Naive thymus-derived CD4-positive, alpha-beta T cell (primary cell): ENCODE data around the gene CELA3B. TPM values are rescaled to one million over a fixed set of nuclear protein-coding genes. Genes with fewer than 3 reads are reported as not detected.
A peak's percentile ranks its signal among the peaks of the same experiment; 100 is the strongest.
"Not testable (repeated sequence)": the region's sequence is repeated elsewhere in the genome, so short reads cannot be mapped to it uniquely, and the experiment has no call there.

Source experiments
- ATAC-seq: fragments of 150-1000 bp; cut with Tn5 transposase; 2 replicates; pipeline ENCODE4 v1.10.0; 2021; ENCODE audit warnings: mild to moderate bottlenecking, moderate library complexity
- CTCF ChIA-PET: fragments of 350-600 bp; sonication (Branson Sonifier 250); formaldehyde crosslinking; loops from one replicate; lab custom pipeline; 2021; ENCODE audit warnings: antibody characterized with exemption; lab: Charles Lee
- POLR2A ChIA-PET: fragments of 350-600 bp; sonication (Branson Sonifier 250); formaldehyde crosslinking; loops from one replicate; lab custom pipeline; 2021; ENCODE audit warnings: antibody characterized with exemption, inconsistent platforms; lab: Charles Lee
- DNase-seq, 9 donors: peaks; one replicate each; pipeline versions ENCODE4 v3.0.0 to v3.0.0-alpha.2; 2020 to 2022; ENCODE audit warnings: mixed read lengths in 1 of 9
- H3K27ac ChIP-seq: one replicate; pipeline ENCODE4 v1.7.0; 2013; ENCODE audit warnings: mild to moderate bottlenecking, low read depth, low read length, moderate library complexity
- H3K27me3 ChIP-seq, 2 donors: one replicate each; pipeline ENCODE4 v1.7.0; 2013; ENCODE audit warnings: low read length in 2 of 2, mild to moderate bottlenecking in 2 of 2, moderate library complexity in 2 of 2; ENCODE audit not compliant: control insufficient read depth in 2 of 2, insufficient read depth in 2 of 2
- H3K36me3 ChIP-seq, 3 experiments: 1 replicate in 2 of 3; 2 replicates in 1 of 3; pipeline ENCODE4 v1.7.0; 2013; ENCODE audit warnings: low read length in 3 of 3, mild to moderate bottlenecking in 3 of 3, moderate library complexity in 1 of 3; ENCODE audit not compliant: insufficient read depth in 3 of 3, control insufficient read depth in 2 of 3
- H3K4me1 ChIP-seq, 2 donors: one replicate each; pipeline ENCODE4 v1.7.0; 2013; ENCODE audit warnings: low read length in 2 of 2, mild to moderate bottlenecking in 2 of 2, moderate library complexity in 1 of 2; ENCODE audit not compliant: control insufficient read depth in 2 of 2, insufficient read depth in 2 of 2
- H3K4me3 ChIP-seq: 2 replicates; pipeline ENCODE4 v1.7.0; 2013; ENCODE audit warnings: mild to moderate bottlenecking, low read length
- H3K9me3 ChIP-seq, 3 experiments: 1 replicate in 2 of 3; 2 replicates in 1 of 3; pipeline ENCODE4 v1.7.0; 2013; ENCODE audit warnings: low read length in 3 of 3; ENCODE audit not compliant: control insufficient read depth in 2 of 3
- H3K27ac Mint-ChIP-seq, 9 donors: one replicate each; pipeline ENCODE4 v1.8.0; 2020 to 2022; ENCODE audit warnings: mixed read lengths in 9 of 9, mild to moderate bottlenecking in 8 of 9, moderate library complexity in 5 of 9, inconsistent platforms in 2 of 9
- H3K27me3 Mint-ChIP-seq, 5 donors: one replicate each; pipeline ENCODE4 v1.8.0; 2021 to 2022; ENCODE audit warnings: mixed read lengths in 5 of 5, mild to moderate bottlenecking in 1 of 5
- H3K36me3 Mint-ChIP-seq, 5 donors: one replicate each; pipeline ENCODE4 v1.8.0; 2020 to 2022; ENCODE audit warnings: mixed read lengths in 5 of 5, mild to moderate bottlenecking in 3 of 5, inconsistent platforms in 1 of 5
- H3K4me1 Mint-ChIP-seq, 7 donors: one replicate each; pipeline ENCODE4 v1.8.0; 2020 to 2022; ENCODE audit warnings: mixed read lengths in 7 of 7, mild to moderate bottlenecking in 3 of 7, inconsistent platforms in 1 of 7
- H3K4me3 Mint-ChIP-seq, 10 donors: one replicate each; pipeline ENCODE4 v1.8.0; 2020 to 2022; ENCODE audit warnings: mild to moderate bottlenecking in 10 of 10, mixed read lengths in 10 of 10, moderate library complexity in 6 of 10, inconsistent platforms in 2 of 10
- H3K9me3 Mint-ChIP-seq, 11 donors: one replicate each; pipeline ENCODE4 v1.8.0; 2020 to 2022; ENCODE audit warnings: mixed read lengths in 11 of 11, mild to moderate bottlenecking in 4 of 11, inconsistent platforms in 1 of 11, moderate library complexity in 1 of 11
- intact Hi-C, 2 donors: fragments of 100-400 bp; cut with micrococcal nuclease; formaldehyde crosslinking; loops; one replicate each; pipeline ENCODE4 v1.15.1; 2023
- polyA plus RNA-seq, 2 donors: library from polyadenylated mRNA; unstranded; fragments of 300-500 nt; fragmentation: Illumina TruSeq; gene quantifications; one replicate each; pipeline ENCODE4 v1.2.3, GENCODE V29; 2021
- total RNA-seq, 6 experiments: library from RNA in 5 of 6; stranded (reverse) in 5 of 6; gene quantifications; 1 replicate in 5 of 6; 2 replicates in 1 of 6; pipeline ENCODE4 v1.2.3 and lab custom pipeline; 2021 to 2026

CELA3B gene
- total and polyA plus RNA-seq, 7 experiments from 2014 or later = not detected

- H3K27me3 ChIP-seq, H3K27me3 Mint-ChIP-seq, H3K36me3 Mint-ChIP-seq, DNase-seq, intact Hi-C loops, H3K36me3 ChIP-seq, ATAC-seq, H3K9me3 Mint-ChIP-seq, H3K4me3 ChIP-seq, H3K27ac ChIP-seq, H3K9me3 ChIP-seq, H3K4me3 Mint-ChIP-seq: not testable (repeated sequence)
- CTCF ChIA-PET = interaction anchor here (1.7 kb wide), 1 partner anchor 9 kb away, joined by 4 read pairs; no protein-coding TSS in a partner anchor
- Mint-ChIP-seq H3K27ac (peak overlapping the region in 2 of 9 donors; percentile 16 to 28), H3K4me1 (peaks cover 27 to 75% (median 53%) of the 10 kb centered on the region in 7 donors)
- peaks cover 10 to 53% of the 10 kb centered on the region in 2 donors for H3K4me1 ChIP-seq
- POLR2A ChIA-PET = interaction anchor here (0.8 to 25.0 kb wide), 4 partner anchors 7 to 252 kb away, joined by 3 to 774 read pairs (median 158); partner anchors contain the start of genes CDC42 and USP48
Measured at GRCh38 chr1:22034834-22035233, 58.0 kb downstream of the CELA3B start.

- CTCF ChIA-PET = interaction anchor here (4.2 to 4.8 kb wide), 2 partner anchors 10 to 13 kb away, joined by 19 to 37 read pairs; no protein-coding TSS in a partner anchor
Measured at GRCh38 chr1:22037520-22037919, 60.7 kb downstream of the CELA3B start.

GRCh38 chr1:22038036-22038435, 61.2 kb downstream of the CELA3B start:
- Histone ChIP-seq H3K27ac (peak overlapping the region; percentile 46), H3K4me1 (peaks cover 27 to 57% of the 10 kb centered on the region in 2 donors), H3K4me3 (no peak overlapping the region), H3K27me3 (no peaks in the 10 kb centered on the region), H3K36me3 (no peaks in the 10 kb centered on the region), H3K9me3 (no peaks in the 10 kb centered on the region)
- POLR2A ChIA-PET = interaction anchor here (14.1 to 25.0 kb wide), 2 partner anchors 10 to 17 kb away, joined by 312 to 774 read pairs; partner anchors contain the start of gene CDC42
- CTCF ChIA-PET = interaction anchor here (1.0 to 4.8 kb wide), 3 partner anchors 8 to 13 kb away, joined by 3 to 37 read pairs (median 19); no protein-coding TSS in a partner anchor
- ATAC-seq (no peak), DNase-seq (no peak)
- no peaks in the 10 kb centered on the region for H3K27me3 Mint-ChIP-seq
- peaks cover 28 to 71% (median 46%) of the 10 kb centered on the region in 7 donors for H3K4me1 Mint-ChIP-seq
- H3K27ac Mint-ChIP-seq = peak overlapping the region; percentile 81 to 100 (median 98)
- intact Hi-C loops = no loop called here
- H3K4me3 Mint-ChIP-seq = peak overlapping the region in 8 of 10 donors; percentile 7 to 70 (median 62)
- no peaks in the 10 kb centered on the region for H3K36me3 Mint-ChIP-seq
- no peaks in the 10 kb centered on the region for H3K9me3 Mint-ChIP-seq

More at GRCh38 chr1:22037520-22037919, 60.7 kb downstream of the CELA3B start:
- Mint-ChIP-seq H3K9me3 (no peaks in the 10 kb centered on the region), H3K27ac (peak overlapping the region; percentile 81 to 100 (median 98)), H3K4me3 (peak overlapping the region in 8 of 10 donors; percentile 1 to 69 (median 56)), H3K27me3 (no peaks in the 10 kb centered on the region), H3K36me3 (peaks cover 0 to under 1% (median 0%) of the 10 kb centered on the region in 5 donors), H3K4me1 (peaks cover 23 to 71% (median 46%) of the 10 kb centered on the region in 7 donors)
- H3K27me3 ChIP-seq = no peaks in the 10 kb centered on the region
- H3K4me3 ChIP-seq = no peak overlapping the region
- intact Hi-C loops = no loop called here
- H3K27ac ChIP-seq = peak overlapping the region; percentile 46
- POLR2A ChIA-PET = interaction anchor here (0.6 to 25.0 kb wide), 3 partner anchors 10 to 29 kb away, joined by 4 to 774 read pairs (median 312); partner anchors contain the start of gene CDC42
- no peaks in the 10 kb centered on the region for H3K9me3 ChIP-seq
- peaks cover 26 to 53% of the 10 kb centered on the region in 2 donors for H3K4me1 ChIP-seq
- DNase-seq (no peak), ATAC-seq (no peak)
- H3K36me3 ChIP-seq = no peaks in the 10 kb centered on the region

Other genes starting within 250 kb of the CELA3B start
- gene USP48, start 193.9 kb upstream of the CELA3B start, total RNA-seq = 100 to 1,000 TPM in 2 of 5 experiments, 10 to 100 TPM in 3; 74.7 to 107 (median 83.9) TPM
- gene USP48, start 193.9 kb upstream of the CELA3B start, polyA plus RNA-seq = 10 to 100 TPM; 34.8 to 39.1 TPM
- under 1 TPM in 2 of 5 experiments, not detected in 3; 0.66 to 0.86 TPM for gene LDLRAD2, start 164.8 kb upstream of the CELA3B start, total RNA-seq
- not detected for gene LDLRAD2, start 164.8 kb upstream of the CELA3B start, polyA plus RNA-seq
- gene HSPG2, start 39.7 kb upstream of the CELA3B start, total RNA-seq = 10 to 100 TPM in 3 of 5 experiments, 1 to 10 TPM in 2; 8.0 to 20.8 (median 10.0) TPM
- 1 to 10 TPM; 1.0 TPM for gene HSPG2, start 39.7 kb upstream of the CELA3B start, polyA plus RNA-seq
- not detected for gene CELA3A, start 24.6 kb downstream of the CELA3B start, total RNA-seq
- gene CELA3A, start 24.6 kb downstream of the CELA3B start, polyA plus RNA-seq = not detected
- 100 to 1,000 TPM; 186 to 385 (median 305) TPM for gene CDC42, start 75.7 kb downstream of the CELA3B start, total RNA-seq
- 100 to 1,000 TPM; 186 to 427 TPM for gene CDC42, start 75.7 kb downstream of the CELA3B start, polyA plus RNA-seq
- gene WNT4, start 166.1 kb downstream of the CELA3B start, total RNA-seq = not detected
- under 1 TPM in 1 of 2 donors, not detected in 1; 0.05 TPM for gene WNT4, start 166.1 kb downstream of the CELA3B start, polyA plus RNA-seq